WTC11 (cell line): ENCODE measurements around the gene IGFBP7. TPM values are rescaled to one million over a fixed set of nuclear protein-coding genes. Genes with fewer than 3 reads are reported as not detected.

Source experiments
- ATAC-seq: fragments of 200-7000 bp; cut with Tn5 transposase; 2 replicates; pipeline ENCODE4 v1.10.0; 2021; ENCODE audit warnings: mild to moderate bottlenecking, moderate library complexity
- CTCF ChIA-PET: fragments of 300-600 bp; sonication (Branson Sonifier 250); formaldehyde crosslinking; loops from one replicate; lab custom pipeline; 2021; ENCODE audit warnings: antibody characterized with exemption; lab: Charles Lee
- POLR2A ChIA-PET: fragments of 350-600 bp; sonication (Branson Sonifier 250); formaldehyde crosslinking; loops from one replicate; lab custom pipeline; 2021; ENCODE audit warnings: antibody characterized with exemption; lab: Charles Lee
- DNase-seq: peaks from one replicate; pipeline ENCODE4 v3.0.0; 2021; ENCODE audit warnings: low spot score
- H3K27ac Mint-ChIP-seq: 2 replicates; pipeline ENCODE4 v1.8.0; 2021; ENCODE audit warnings: mixed read lengths
- H3K27me3 Mint-ChIP-seq: 2 replicates; pipeline ENCODE4 v1.8.0; 2021; ENCODE audit warnings: low read depth, mild to moderate bottlenecking, moderate library complexity, mixed read lengths
- H3K36me3 Mint-ChIP-seq: 2 replicates; pipeline ENCODE4 v1.8.0; 2021; ENCODE audit warnings: mixed read lengths
- H3K4me1 Mint-ChIP-seq: 2 replicates; pipeline ENCODE4 v1.8.0; 2022; ENCODE audit warnings: mixed read lengths
- H3K4me3 Mint-ChIP-seq: 2 replicates; pipeline ENCODE4 v1.8.0; 2021; ENCODE audit warnings: mild to moderate bottlenecking, moderate library complexity, mixed read lengths
- H3K9me3 Mint-ChIP-seq: 2 replicates; pipeline ENCODE4 v1.8.0; 2021; ENCODE audit warnings: mixed read lengths
- CREB1 ChIP-seq: sonication (generic); formaldehyde crosslinking; IDR thresholded peaks from 2 replicates; pipeline ENCODE4 v1.8.0; 2023; ENCODE audit warnings: mild to moderate bottlenecking, missing genetic modification reagents
- ESRRA ChIP-seq: sonication (generic); formaldehyde crosslinking; IDR thresholded peaks from 2 replicates; pipeline ENCODE4 v1.8.1; 2022; ENCODE audit warnings: mild to moderate bottlenecking, missing genetic modification reagents, borderline replicate concordance
- FOXP1 ChIP-seq: sonication (generic); formaldehyde crosslinking; IDR thresholded peaks from 2 replicates; pipeline ENCODE4 v1.8.0; 2022; ENCODE audit warnings: missing genetic modification reagents, mild to moderate bottlenecking, moderate library complexity, borderline replicate concordance
- IRF1 ChIP-seq: sonication (generic); formaldehyde crosslinking; IDR thresholded peaks from 2 replicates; pipeline ENCODE4 v1.8.0; 2023; ENCODE audit warnings: missing genetic modification reagents
- JUN ChIP-seq: sonication (generic); formaldehyde crosslinking; IDR thresholded peaks from 2 replicates; pipeline ENCODE4 v1.8.0; 2023; ENCODE audit warnings: mild to moderate bottlenecking, missing genetic modification reagents
- KAT7 ChIP-seq: sonication (generic); formaldehyde crosslinking; IDR thresholded peaks from 2 replicates; pipeline ENCODE4 v1.8.1; 2023; ENCODE audit warnings: missing genetic modification reagents, mild to moderate bottlenecking, borderline replicate concordance
- NFATC4 ChIP-seq: fragments of 250-450 bp; sonication (Bioruptor Pico); IDR thresholded peaks from 2 replicates; pipeline ENCODE4 v1.9.0; 2021; ENCODE audit warnings: mild to moderate bottlenecking
- ZBTB43 ChIP-seq: sonication (generic); formaldehyde crosslinking; IDR thresholded peaks from 2 replicates; pipeline ENCODE4 v1.8.1; 2023; ENCODE audit warnings: mild to moderate bottlenecking, missing genetic modification reagents
- ZNF416 ChIP-seq: fragments of 250-450 bp; sonication (Bioruptor Pico); IDR thresholded peaks from 2 replicates; pipeline ENCODE4 v1.9.0; 2021; ENCODE audit warnings: mild to moderate bottlenecking, inconsistent platforms
- ZNF532 ChIP-seq: fragments of 250-450 bp; sonication (Bioruptor Pico); IDR thresholded peaks from 2 replicates; pipeline ENCODE4 v1.9.0; 2021; ENCODE audit warnings: mild to moderate bottlenecking, borderline replicate concordance
- total RNA-seq: library from RNA; stranded (reverse); gene quantifications from 3 replicates; pipeline ENCODE4 v1.2.3, GENCODE V29; 2021
- TF ChIP-seq, protein P1 (sequence below): sonication (generic); formaldehyde crosslinking; IDR thresholded peaks from 2 replicates; pipeline ENCODE4 v1.8.1; 2023; ENCODE audit warnings: mild to moderate bottlenecking, missing genetic modification reagents
- TF ChIP-seq, protein P2 (sequence below): sonication (generic); formaldehyde crosslinking; conservative IDR thresholded peaks from 2 replicates; pipeline ENCODE4 v1.8.1; 2022; ENCODE audit warnings: mild to moderate bottlenecking, missing genetic modification reagents
- TF ChIP-seq, protein P3 (sequence below): fragments of 250-450 bp; sonication (Bioruptor Pico); conservative IDR thresholded peaks from 2 replicates; pipeline ENCODE4 v1.9.0; 2021; ENCODE audit warnings: mild to moderate bottlenecking

Gene IGFBP7
- total RNA-seq, 1 experiment from 2014 or later, result 1.4 TPM

GRCh38 chr4:57059890-57060716 lies 50.1 kb downstream of the IGFBP7 start (continued):
- TF ChIP-seq ZNF532 (CRISPR knock-in tag), result no peak
- TF ChIP-seq KAT7 (CRISPR knock-in tag), result no peak

DNA sequence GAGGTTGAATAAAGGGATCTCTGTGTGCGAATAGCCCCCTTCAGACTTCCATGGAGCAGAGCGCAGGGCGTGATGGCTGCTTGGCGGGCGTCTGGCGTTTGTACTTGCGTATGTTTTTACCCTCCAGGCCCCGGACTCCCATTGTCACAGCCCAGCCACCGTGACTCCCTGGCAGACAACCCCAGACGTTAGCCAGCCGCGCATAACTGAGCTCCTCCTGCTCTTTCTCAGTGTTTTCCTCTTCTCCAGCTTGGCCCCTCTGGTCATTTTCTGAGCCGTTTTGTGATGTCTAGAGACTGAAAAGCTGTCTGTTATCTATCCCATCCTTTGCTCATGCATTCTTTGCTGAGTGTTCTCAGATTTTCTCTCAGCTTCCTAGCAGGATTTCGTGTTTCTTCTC lies 54.3 kb downstream of the IGFBP7 start:
- Mint-ChIP-seq H3K9me3 (peaks cover 8% of the 10 kb centered on the region), H3K36me3 (no peaks in the 10 kb centered on the region), H3K27me3 (no peaks in the 10 kb centered on the region; the same call in 1 of the 2 replicates), H3K4me3 (no peak overlapping the region), H3K4me1 (peaks cover 6% of the 10 kb centered on the region), H3K27ac (no peak overlapping the region)
- DNase-seq (no peak), ATAC-seq (no peak)
- TF ChIP-seq IRF1 (CRISPR knock-in tag), result no peak
- TF ChIP-seq, protein P1, sequence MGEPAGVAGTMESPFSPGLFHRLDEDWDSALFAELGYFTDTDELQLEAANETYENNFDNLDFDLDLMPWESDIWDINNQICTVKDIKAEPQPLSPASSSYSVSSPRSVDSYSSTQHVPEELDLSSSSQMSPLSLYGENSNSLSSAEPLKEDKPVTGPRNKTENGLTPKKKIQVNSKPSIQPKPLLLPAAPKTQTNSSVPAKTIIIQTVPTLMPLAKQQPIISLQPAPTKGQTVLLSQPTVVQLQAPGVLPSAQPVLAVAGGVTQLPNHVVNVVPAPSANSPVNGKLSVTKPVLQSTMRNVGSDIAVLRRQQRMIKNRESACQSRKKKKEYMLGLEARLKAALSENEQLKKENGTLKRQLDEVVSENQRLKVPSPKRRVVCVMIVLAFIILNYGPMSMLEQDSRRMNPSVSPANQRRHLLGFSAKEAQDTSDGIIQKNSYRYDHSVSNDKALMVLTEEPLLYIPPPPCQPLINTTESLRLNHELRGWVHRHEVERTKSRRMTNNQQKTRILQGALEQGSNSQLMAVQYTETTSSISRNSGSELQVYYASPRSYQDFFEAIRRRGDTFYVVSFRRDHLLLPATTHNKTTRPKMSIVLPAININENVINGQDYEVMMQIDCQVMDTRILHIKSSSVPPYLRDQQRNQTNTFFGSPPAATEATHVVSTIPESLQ (CRISPR knock-in tag), result no peak
- CTCF ChIA-PET, result no interaction called here
- POLR2A ChIA-PET, result no interaction called here

- Mint-ChIP-seq H3K36me3 (no peaks in the 10 kb centered on the region), H3K27ac (no peak overlapping the region)
- POLR2A ChIA-PET, result no interaction called here
Measured at GRCh38 chr4:57053508-57053907, 56.7 kb downstream of the IGFBP7 start.

More at GRCh38 chr4:57053508-57053907, 56.7 kb downstream of the IGFBP7 start:
- DNase-seq (no peak), ATAC-seq (no peak)
- H3K4me3 Mint-ChIP-seq, result no peak overlapping the region
- H3K9me3 Mint-ChIP-seq, result no peaks in the 10 kb centered on the region
- no peak for TF ChIP-seq JUN (CRISPR knock-in tag)
- no peak for TF ChIP-seq ZNF416
- TF ChIP-seq ESRRA (CRISPR knock-in tag), result no peak
- TF ChIP-seq, protein P2, sequence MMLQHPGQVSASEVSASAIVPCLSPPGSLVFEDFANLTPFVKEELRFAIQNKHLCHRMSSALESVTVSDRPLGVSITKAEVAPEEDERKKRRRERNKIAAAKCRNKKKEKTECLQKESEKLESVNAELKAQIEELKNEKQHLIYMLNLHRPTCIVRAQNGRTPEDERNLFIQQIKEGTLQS (CRISPR knock-in tag), result no peak
- TF ChIP-seq NFATC4 (CRISPR knock-in tag), result no peak
- TF ChIP-seq ZBTB43 (CRISPR knock-in tag), result no peak
- no peak for TF ChIP-seq CREB1 (CRISPR knock-in tag)
- TF ChIP-seq FOXP1 (CRISPR knock-in tag), result no peak
- TF ChIP-seq, protein P3, sequence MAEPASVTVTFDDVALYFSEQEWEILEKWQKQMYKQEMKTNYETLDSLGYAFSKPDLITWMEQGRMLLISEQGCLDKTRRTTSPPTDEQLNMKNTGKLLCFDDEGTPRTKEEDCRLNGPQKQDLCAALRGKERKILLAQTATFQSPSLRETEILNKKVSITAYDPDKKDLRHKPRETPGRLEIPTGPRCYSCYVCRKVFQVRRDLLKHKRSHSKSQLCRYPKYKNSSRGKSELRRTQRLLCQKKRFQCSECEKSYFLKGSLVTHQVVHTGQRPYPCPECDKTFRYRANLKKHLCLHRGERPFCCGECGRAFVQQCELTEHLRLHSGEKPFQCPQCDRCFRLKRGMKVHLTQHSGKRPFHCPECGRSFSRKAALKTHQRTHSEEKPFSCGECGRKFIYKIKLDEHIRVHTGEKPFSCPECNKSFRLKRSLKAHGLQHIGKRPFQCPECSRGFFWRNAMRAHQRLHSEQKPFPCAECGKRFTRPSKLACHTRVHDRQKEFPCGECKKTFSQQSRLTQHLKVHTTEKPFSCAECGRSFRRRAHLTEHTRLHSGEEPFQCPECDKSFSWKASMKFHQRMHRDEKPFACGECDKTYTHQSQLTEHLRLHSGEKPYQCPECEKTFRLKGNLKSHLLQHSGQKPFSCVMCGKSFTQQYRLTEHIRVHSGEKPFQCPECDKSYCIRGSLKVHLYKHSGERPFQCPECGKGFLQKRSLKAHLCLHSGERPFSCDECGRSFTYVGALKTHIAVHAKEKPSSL (CRISPR knock-in tag), result no peak
- H3K4me1 Mint-ChIP-seq, result peaks cover 6% of the 10 kb centered on the region
- CTCF ChIA-PET, result interaction anchor here (1.6 kb wide), 1 partner anchor 15 kb away, joined by 7 read pairs; no protein-coding TSS in a partner anchor
- H3K27me3 Mint-ChIP-seq, result no peaks in the 10 kb centered on the region; the same call in 1 of the 2 replicates
